GM18498 (cell line): Measurements from ENCODE around the gene NKAIN2.
"Not testable (repeated sequence)": the region's sequence is repeated elsewhere in the genome, so short reads cannot be mapped to it uniquely, and the experiment has no call there.

Experiments used
- ATAC-seq: cut with Tn5 transposase; IDR thresholded peaks from one replicate; pipeline ENCODE4 v1.9.1; 2021; ENCODE audit warnings: mild to moderate bottlenecking, moderate library complexity; ENCODE audit not compliant: unreplicated experiment

The NKAIN2 gene

GRCh38 chr6:124022051-124022450 is 218.4 kb downstream of the NKAIN2 start:
- ATAC-seq, result not testable (repeated sequence)

GRCh38 chr6:124022641-124023040 is 219.0 kb downstream of the NKAIN2 start:
- no peak for ATAC-seq

- peak; percentile 53 for ATAC-seq
Measured at GRCh38 chr6:124026694-124027093, 223.0 kb downstream of the NKAIN2 start.

- no peak for ATAC-seq
Measured at GRCh38 chr6:124027392-124027791, 223.7 kb downstream of the NKAIN2 start.

- no peak for ATAC-seq
Measured at GRCh38 chr6:124028117-124028516, 224.5 kb downstream of the NKAIN2 start.

GRCh38 chr6:124029567-124029966 is 225.9 kb downstream of the NKAIN2 start:
- no peak for ATAC-seq

GRCh38 chr6:124033501-124033900 is 229.8 kb downstream of the NKAIN2 start:
- ATAC-seq, result no peak

GRCh38 chr6:124036384-124036783 is 232.7 kb downstream of the NKAIN2 start:
- ATAC-seq, result no peak

- ATAC-seq, result peak; percentile 79
Measured at GRCh38 chr6:124040655-124041054, 237.0 kb downstream of the NKAIN2 start.

GRCh38 chr6:124052120-124052519 is 248.5 kb downstream of the NKAIN2 start:
- ATAC-seq, result no peak

GRCh38 chr6:124053315-124053714 is 249.7 kb downstream of the NKAIN2 start:
- ATAC-seq, result no peak

- ATAC-seq, result peak; percentile 55
Measured at GRCh38 chr6:124054034-124054433, 250.4 kb downstream of the NKAIN2 start.

- no peak for ATAC-seq
Measured at GRCh38 chr6:124055395-124055794, 251.7 kb downstream of the NKAIN2 start.

GRCh38 chr6:124055963-124056362 is 252.3 kb downstream of the NKAIN2 start:
- no peak for ATAC-seq

- no peak for ATAC-seq
Measured at GRCh38 chr6:124056407-124057334, 253.0 kb downstream of the NKAIN2 start.

- ATAC-seq, result no peak
Measured at GRCh38 chr6:124057461-124057860, 253.8 kb downstream of the NKAIN2 start.

GRCh38 chr6:124064317-124065113 is 260.9 kb downstream of the NKAIN2 start:
- peak; percentile 53 for ATAC-seq

GRCh38 chr6:124066269-124066668 is 262.6 kb downstream of the NKAIN2 start:
- ATAC-seq, result no peak

- no peak for ATAC-seq
Measured at GRCh38 chr6:124066946-124067552, 263.4 kb downstream of the NKAIN2 start.

GRCh38 chr6:124069230-124069950 is 265.7 kb downstream of the NKAIN2 start:
- no peak for ATAC-seq

GRCh38 chr6:124073021-124073420 is 269.4 kb downstream of the NKAIN2 start:
- no peak for ATAC-seq
